Activated CD8-positive, alpha-beta T cell treated with anti-CD3 and anti-CD28 coated beads, Interleukin-2, amount 10 ng/mL, durations not matched to agents 7 days and 5 days (primary cell): ENCODE results near the gene COL9A2. TPM values are rescaled to one million over a fixed set of nuclear protein-coding genes. Genes with fewer than 3 reads are reported as not detected.

ENCODE experiments used
- ATAC-seq: fragments of 150-1000 bp; cut with Tn5 transposase; one replicate; pipeline ENCODE4 v1.10.0; 2021; ENCODE audit warnings: moderate library complexity
- CTCF ChIA-PET: fragments of 350-600 bp; sonication (Branson Sonifier 250); formaldehyde crosslinking; loops from one replicate; lab custom pipeline; 2021; ENCODE audit warnings: antibody characterized with exemption; lab: Charles Lee
- POLR2A ChIA-PET: fragments of 350-600 bp; sonication (Branson Sonifier 250); formaldehyde crosslinking; loops from one replicate; lab custom pipeline; 2021; ENCODE audit warnings: antibody characterized with exemption; lab: Charles Lee
- DNase-seq: peaks from one replicate; pipeline ENCODE4 v3.0.0-alpha.2; 2020
- H3K27ac Mint-ChIP-seq: one replicate; pipeline ENCODE4 v1.8.0; 2021; ENCODE audit warnings: mild to moderate bottlenecking, mixed read lengths
- H3K27me3 Mint-ChIP-seq: one replicate; pipeline ENCODE4 v1.8.0; 2021; ENCODE audit warnings: low read depth, mixed read lengths
- H3K36me3 Mint-ChIP-seq: one replicate; pipeline ENCODE4 v1.8.0; 2021; ENCODE audit warnings: low read depth, mixed read lengths
- H3K4me1 Mint-ChIP-seq: one replicate; pipeline ENCODE4 v1.8.0; 2021; ENCODE audit warnings: low read depth, mixed read lengths
- H3K4me3 Mint-ChIP-seq: one replicate; pipeline ENCODE4 v1.8.0; 2021; ENCODE audit warnings: mild to moderate bottlenecking, mixed read lengths
- H3K9me3 Mint-ChIP-seq: one replicate; pipeline ENCODE4 v1.8.0; 2022; ENCODE audit warnings: mixed read lengths; ENCODE audit not compliant: insufficient read depth
- total RNA-seq, 2 experiments: library from RNA; stranded (reverse); gene quantifications; one replicate each; pipeline ENCODE4 v1.2.3, GENCODE V29; 2021

COL9A2 gene
- total RNA-seq, 2 experiments from 2014 or later, result 2.4 to 2.5 TPM

DNA sequence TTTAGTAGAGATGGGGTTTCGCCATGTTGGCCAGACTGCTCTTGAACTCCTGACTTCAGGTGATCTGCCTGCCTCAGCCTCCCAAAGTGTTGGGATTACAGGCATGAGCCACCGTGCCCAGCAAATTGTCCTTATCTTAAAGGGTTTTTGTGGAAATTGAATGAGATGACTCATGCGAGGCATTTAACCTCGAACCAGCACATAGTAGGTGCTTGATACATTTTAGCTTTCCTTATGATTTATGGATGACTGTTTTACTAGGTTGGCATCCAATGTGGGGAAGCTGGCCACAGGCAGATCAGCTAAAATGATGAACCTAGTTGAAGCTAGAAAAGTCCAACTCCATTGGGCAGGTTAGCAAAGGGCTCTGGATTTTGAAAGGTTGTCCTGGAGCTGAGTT is 1.4 kb upstream of the COL9A2 start:
- no peak overlapping the region for H3K4me3 Mint-ChIP-seq
- no peak overlapping the region for H3K27ac Mint-ChIP-seq
- DNase-seq (no peak), ATAC-seq (no peak)
- no peaks in the 10 kb centered on the region for H3K36me3 Mint-ChIP-seq
- ChIA-PET POLR2A (interaction anchor here (0.6 kb wide), 1 partner anchor 116 kb away, joined by 3 read pairs; no protein-coding TSS in a partner anchor), CTCF (interaction anchor here (1.1 to 12.0 kb wide), 5 partner anchors 9 to 165 kb away, joined by 3 to 191 read pairs (median 4); no protein-coding TSS in a partner anchor)
- H3K9me3 Mint-ChIP-seq, result no peaks in the 10 kb centered on the region
- peaks cover 42% of the 10 kb centered on the region for H3K4me1 Mint-ChIP-seq
- H3K27me3 Mint-ChIP-seq, result peaks cover 27% of the 10 kb centered on the region

DNA sequence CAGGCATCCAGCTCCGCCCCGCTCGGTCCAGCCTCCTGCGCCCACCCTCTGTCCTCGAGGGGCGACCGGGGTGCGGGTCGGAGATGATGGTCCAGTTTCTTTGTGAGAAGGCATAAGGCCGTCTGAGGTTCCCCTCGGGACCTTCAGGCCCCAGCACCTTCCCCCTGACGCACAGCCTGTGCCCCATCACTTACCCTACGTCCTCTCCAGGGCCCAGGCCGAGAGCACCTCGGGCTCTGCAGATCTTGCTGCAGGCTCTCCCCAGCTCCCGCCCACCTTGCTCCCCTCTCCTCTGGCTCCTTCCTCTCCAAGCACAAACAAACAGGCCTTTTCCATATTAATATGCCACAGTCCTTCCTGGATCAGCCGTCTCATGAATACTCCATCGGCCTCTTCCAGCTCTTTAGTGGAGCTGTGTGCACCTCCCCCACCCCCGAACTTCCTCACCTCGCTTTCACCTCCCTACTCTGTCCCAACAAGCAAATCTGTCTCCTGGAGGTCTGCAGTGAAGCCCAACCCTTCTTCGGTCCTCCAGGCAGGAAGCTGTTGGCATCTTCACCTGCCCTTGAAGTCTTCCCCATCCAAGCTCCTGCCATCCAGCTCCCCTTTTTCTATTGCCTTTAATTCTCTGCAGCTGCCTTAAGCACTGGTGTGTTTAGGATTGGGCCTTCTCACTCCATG is 448 bp upstream of the COL9A2 start:
- no peak overlapping the region for H3K27ac Mint-ChIP-seq
- no peak for ATAC-seq
- DNase-seq, result no peak
- H3K27me3 Mint-ChIP-seq, result peaks cover 27% of the 10 kb centered on the region
- H3K36me3 Mint-ChIP-seq, result no peaks in the 10 kb centered on the region
- H3K4me3 Mint-ChIP-seq, result peak overlapping the region; percentile 2
- POLR2A ChIA-PET, result interaction anchor here (1.1 kb wide), 1 partner anchor 56 kb away, joined by 3 read pairs; the partner anchor contains the start of gene SMAP2
- no peaks in the 10 kb centered on the region for H3K9me3 Mint-ChIP-seq
- CTCF ChIA-PET, result interaction anchor here (1.0 to 12.0 kb wide), 5 partner anchors 21 to 174 kb away, joined by 3 to 191 read pairs (median 42); no protein-coding TSS in a partner anchor
- peaks cover 49% of the 10 kb centered on the region for H3K4me1 Mint-ChIP-seq

DNA sequence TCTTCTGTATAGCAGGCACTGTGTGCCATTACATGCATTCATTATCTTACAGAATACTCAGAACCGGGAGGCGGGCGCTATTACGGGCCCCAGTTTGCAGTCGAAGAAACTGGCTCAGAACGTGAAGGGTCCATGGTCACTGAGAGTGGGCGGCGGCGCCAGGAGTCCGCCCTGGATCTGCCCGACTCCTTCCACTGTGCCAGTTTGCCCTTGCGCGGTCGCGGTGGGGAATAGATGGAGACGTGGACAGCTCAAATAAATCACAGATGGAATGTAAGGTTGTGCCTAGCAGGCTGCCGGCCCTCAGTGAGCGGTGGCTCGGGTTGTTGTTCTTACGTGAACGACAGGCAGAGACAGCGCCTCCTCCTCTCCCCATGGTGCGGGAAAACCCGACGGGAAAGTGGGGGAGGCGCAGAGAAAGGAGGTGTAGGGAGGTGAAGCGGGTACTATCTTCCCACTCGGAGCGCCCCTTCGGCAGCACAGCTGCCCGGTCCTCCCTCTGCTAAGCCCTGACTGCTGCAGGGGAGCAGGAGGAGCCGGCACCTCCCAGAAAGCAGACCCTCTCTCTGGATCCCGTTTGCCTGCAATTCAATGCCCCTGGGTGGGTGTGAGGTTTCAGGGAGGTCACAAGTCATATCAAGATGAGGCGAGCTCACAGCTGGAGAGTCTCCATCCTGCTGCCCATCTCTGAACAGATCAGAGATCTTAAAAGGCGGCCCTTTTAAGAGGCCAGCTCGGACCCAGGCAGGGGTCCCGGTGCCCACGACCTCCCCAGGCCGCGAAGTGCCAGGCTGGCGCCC is 1.1 kb downstream of the COL9A2 start:
- ATAC-seq (peak; percentile 14), DNase-seq (peak; percentile 33)
- H3K27ac Mint-ChIP-seq, result no peak overlapping the region
- POLR2A ChIA-PET, result interaction anchor here (0.5 to 2.2 kb wide), 10 partner anchors 14 to 163 kb away, joined by 3 to 11 read pairs (median 4); partner anchors contain the start of gene ZMPSTE24
- peaks cover 52% of the 10 kb centered on the region for H3K4me1 Mint-ChIP-seq
- no peaks in the 10 kb centered on the region for H3K9me3 Mint-ChIP-seq
- peaks cover 27% of the 10 kb centered on the region for H3K27me3 Mint-ChIP-seq
- peak overlapping the region; percentile 74 for H3K4me3 Mint-ChIP-seq
- CTCF ChIA-PET, result interaction anchor here (0.9 to 12.0 kb wide), 44 partner anchors 10 to 238 kb away, joined by 3 to 191 read pairs (median 7); partner anchors contain the start of genes EXO5, PPT1 and SMAP2
- no peaks in the 10 kb centered on the region for H3K36me3 Mint-ChIP-seq

DNA sequence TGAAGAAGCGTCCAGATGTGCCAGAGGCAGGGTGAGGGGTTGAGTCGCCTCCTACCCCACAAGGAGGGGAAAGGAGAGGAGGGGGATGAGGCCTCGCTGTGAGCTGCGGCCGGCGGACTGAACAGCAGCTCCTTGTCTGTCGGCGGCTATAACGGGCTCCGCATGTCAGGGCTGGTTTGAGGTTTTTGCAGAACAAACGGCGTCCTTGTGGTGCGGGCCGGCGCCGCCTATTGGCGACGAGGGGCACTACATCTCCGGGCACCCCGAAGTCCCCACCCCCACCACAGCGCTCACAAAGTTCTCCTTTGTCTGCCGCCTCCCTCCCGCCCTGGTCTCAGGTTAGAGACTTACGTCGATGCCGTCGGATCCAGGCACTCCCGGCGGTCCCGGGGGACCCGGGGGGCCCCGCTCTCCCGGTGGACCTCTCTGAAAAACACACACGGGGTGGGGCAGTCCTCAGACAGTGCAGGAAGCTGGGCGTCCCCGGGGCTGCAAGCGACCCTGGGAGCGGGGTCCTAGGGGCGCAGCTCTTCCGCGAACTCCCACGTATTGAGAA is 1.8 kb downstream of the COL9A2 start:
- peak; percentile 90 for DNase-seq
- peak; percentile 80 for ATAC-seq
- ChIA-PET POLR2A (interaction anchor here (0.5 to 2.2 kb wide), 12 partner anchors 15 to 160 kb away, joined by 3 to 11 read pairs (median 4); partner anchors contain the start of gene ZMPSTE24), CTCF (interaction anchor here (0.6 to 12.0 kb wide), 68 partner anchors 10 to 279 kb away, joined by 3 to 191 read pairs (median 5); partner anchors contain the start of genes EXO5, PPT1 and SMAP2)
- peak overlapping the region; percentile 74 for H3K4me3 Mint-ChIP-seq
- peaks cover 27% of the 10 kb centered on the region for H3K27me3 Mint-ChIP-seq
- peaks cover 52% of the 10 kb centered on the region for H3K4me1 Mint-ChIP-seq
- no peak overlapping the region for H3K27ac Mint-ChIP-seq
- no peaks in the 10 kb centered on the region for H3K9me3 Mint-ChIP-seq
- H3K36me3 Mint-ChIP-seq, result no peaks in the 10 kb centered on the region

DNA sequence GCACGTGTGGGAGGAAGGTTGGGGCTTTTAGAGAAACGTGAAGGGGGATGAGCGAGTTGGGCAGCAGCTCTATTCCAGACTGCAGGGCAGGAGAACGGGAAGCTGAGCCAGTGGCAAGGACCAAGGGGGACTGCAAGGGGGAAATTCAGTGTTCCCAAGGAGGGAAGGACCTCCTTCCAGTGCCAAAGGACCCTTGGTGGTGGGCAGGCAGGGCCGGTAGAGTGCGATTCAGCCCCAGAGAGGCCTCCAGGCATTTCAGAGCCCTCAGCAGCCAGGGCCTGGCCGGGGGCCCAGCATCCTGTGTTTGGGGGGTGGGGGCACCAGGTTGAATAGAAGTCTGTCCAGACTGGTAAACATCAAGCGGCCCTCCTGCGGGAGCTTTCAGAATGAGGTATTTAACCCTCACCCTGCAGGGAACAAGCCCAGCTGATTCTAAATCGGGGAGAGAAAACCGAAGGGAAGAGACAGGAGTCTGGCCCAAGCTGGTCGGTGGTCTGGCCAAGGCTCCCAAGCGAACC is 2.3 kb downstream of the COL9A2 start:
- Mint-ChIP-seq H3K36me3 (no peaks in the 10 kb centered on the region), H3K4me1 (peaks cover 52% of the 10 kb centered on the region), H3K4me3 (peak overlapping the region; percentile 74), H3K27ac (peak overlapping the region; percentile 39), H3K9me3 (no peaks in the 10 kb centered on the region), H3K27me3 (peaks cover 27% of the 10 kb centered on the region)
- DNase-seq (no peak), ATAC-seq (no peak)
- ChIA-PET POLR2A (interaction anchor here (0.6 to 2.2 kb wide), 12 partner anchors 19 to 160 kb away, joined by 3 to 11 read pairs (median 4); partner anchors contain the start of gene ZMPSTE24), CTCF (interaction anchor here (0.6 to 12.0 kb wide), 66 partner anchors 9 to 279 kb away, joined by 3 to 191 read pairs (median 6); partner anchors contain the start of genes EXO5, PPT1 and SMAP2)

DNA sequence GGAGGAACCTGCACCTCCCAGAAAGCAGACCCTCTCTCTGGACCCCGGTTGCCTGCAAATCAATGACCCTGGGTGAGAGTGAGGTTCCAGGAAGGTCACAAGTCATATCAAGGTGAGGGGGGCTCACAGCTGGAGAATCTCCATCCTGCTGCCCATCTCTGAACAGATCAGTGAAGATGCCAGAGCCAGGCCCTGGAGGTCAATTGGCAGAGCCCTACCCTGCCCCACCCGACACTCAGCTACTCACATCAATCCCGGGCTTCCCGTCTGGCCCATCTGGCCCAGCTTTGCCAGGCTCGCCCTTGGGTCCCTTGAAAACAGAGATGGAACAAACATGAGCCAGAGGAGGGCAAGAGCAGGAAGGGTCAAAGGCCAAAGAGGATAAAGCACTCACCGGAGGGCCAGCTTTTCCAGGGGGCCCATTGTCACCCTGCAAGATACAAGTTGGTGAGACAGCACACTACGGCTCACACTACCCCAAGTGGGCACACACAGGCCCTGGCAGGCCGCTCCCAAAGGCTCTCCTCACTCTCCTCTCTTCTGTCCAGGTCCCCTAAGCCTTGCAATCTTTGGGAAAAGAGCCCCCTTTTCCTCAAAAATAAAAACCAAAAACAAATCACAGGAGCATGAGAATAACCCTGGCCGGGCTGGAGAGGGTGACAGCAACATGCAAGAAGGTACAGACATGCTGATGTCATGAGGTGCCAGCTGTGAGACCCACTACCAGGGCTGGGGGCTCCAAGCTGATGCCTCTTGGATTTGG is 2.9 kb downstream of the COL9A2 start:
- Mint-ChIP-seq H3K9me3 (no peaks in the 10 kb centered on the region), H3K27me3 (peaks cover 27% of the 10 kb centered on the region), H3K4me1 (peaks cover 50% of the 10 kb centered on the region), H3K27ac (peak overlapping the region; percentile 39), H3K36me3 (no peaks in the 10 kb centered on the region), H3K4me3 (no peak overlapping the region)
- CTCF ChIA-PET, result interaction anchor here (0.7 to 12.0 kb wide), 31 partner anchors 9 to 238 kb away, joined by 3 to 191 read pairs (median 9); partner anchors contain the start of gene SMAP2
- no peak for ATAC-seq
- POLR2A ChIA-PET, result interaction anchor here (0.9 to 1.4 kb wide), 3 partner anchors 60 to 154 kb away, joined by 3 to 5 read pairs (median 4); no protein-coding TSS in a partner anchor
- no peak for DNase-seq

DNA sequence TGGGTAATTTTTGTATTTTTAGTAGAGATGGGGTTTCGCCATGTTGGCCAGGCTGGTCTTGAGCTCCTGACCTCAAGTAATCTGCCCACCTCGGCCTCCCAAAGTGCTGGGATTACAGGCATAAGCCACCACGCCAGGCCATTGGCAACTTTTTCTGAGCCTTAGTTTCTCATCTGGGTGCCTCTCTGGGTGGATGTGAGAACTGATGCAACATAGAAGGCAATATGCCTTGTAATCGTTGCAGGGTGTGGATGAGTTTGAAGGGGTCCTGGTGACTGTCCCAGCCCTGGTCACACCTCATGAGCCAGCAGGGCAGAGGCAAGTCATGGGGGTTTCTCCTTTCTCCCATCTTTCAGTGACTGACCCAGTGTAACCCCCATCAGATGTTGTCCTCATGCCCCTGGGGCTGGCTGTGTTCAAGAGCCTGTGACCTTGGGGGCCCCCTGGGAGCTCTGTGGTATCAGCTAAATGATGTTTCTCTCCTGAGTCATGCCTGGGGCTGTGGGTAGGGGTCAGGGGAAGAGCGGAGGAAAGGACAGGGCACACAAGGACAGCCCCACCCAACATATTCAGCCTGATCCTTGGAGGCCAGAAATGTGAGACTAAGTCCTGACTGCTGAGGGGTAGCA is 3.6 kb downstream of the COL9A2 start:
- no peak overlapping the region for H3K4me3 Mint-ChIP-seq
- no peaks in the 10 kb centered on the region for H3K9me3 Mint-ChIP-seq
- no peak overlapping the region for H3K27ac Mint-ChIP-seq
- H3K27me3 Mint-ChIP-seq, result peaks cover 21% of the 10 kb centered on the region
- H3K4me1 Mint-ChIP-seq, result peaks cover 43% of the 10 kb centered on the region
- ChIA-PET POLR2A (interaction anchor here (1.4 kb wide), 1 partner anchor 61 kb away, joined by 4 read pairs; no protein-coding TSS in a partner anchor), CTCF (interaction anchor here (1.8 to 12.0 kb wide), 5 partner anchors 25 to 237 kb away, joined by 9 to 191 read pairs (median 42); no protein-coding TSS in a partner anchor)
- no peaks in the 10 kb centered on the region for H3K36me3 Mint-ChIP-seq
- no peak for DNase-seq
- no peak for ATAC-seq

DNA sequence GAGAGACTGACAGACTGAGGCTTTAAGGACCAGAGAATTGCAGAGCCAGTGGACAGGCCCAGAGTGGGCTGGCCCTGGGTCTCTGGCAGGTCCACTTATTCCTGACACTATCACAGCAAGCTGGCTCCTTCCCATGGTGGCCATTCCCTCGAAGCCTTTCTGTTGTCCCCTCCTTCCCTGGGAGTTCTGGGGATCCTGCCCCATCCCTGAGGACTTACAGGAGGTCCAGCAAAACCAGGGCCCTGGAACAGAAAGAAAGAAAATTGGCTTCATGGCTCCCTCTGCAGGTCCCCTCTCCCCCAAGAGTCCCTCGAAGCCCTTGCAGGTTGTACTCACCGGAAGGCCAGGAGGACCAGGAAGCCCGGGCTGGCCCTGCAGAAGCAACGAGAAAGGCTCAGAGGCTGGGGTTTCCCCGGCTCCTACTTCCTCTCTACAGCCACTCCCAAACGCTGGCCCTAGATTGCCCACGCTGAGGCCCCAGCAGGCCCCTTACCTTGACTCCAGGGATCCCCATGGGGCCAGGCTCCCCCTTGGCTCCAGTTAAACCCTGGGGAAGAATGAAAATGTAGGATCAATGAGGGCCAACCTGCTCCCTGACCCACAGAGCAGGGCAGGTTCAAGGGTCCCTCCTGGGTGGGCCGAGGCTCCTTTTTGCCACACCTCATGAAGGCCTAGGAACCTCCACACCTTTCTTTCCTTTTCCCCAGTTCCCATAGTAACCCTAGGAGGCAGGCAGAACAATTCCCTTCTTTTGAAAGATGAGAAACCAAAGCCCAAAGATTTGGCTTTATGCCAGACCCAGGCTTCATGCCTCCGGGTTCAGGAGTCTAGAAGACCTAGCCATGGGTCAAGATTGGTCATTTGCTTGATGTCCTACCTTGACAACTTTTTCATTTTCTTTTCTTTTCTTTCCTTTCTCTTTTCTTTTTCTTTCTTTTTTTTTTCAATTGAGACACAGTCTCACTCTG is 4.6 kb downstream of the COL9A2 start:
- H3K36me3 Mint-ChIP-seq, result no peaks in the 10 kb centered on the region
- peak overlapping the region; percentile 50 for H3K27ac Mint-ChIP-seq
- H3K4me3 Mint-ChIP-seq, result no peak overlapping the region
- CTCF ChIA-PET, result interaction anchor here (4.2 to 12.0 kb wide), 4 partner anchors 26 to 169 kb away, joined by 37 to 191 read pairs (median 94); no protein-coding TSS in a partner anchor
- peak; percentile 33 for DNase-seq
- H3K9me3 Mint-ChIP-seq, result no peaks in the 10 kb centered on the region
- peaks cover 36% of the 10 kb centered on the region for H3K4me1 Mint-ChIP-seq
- ATAC-seq, result no peak
- H3K27me3 Mint-ChIP-seq, result peaks cover 14% of the 10 kb centered on the region
- POLR2A ChIA-PET, result no interaction called here

DNA sequence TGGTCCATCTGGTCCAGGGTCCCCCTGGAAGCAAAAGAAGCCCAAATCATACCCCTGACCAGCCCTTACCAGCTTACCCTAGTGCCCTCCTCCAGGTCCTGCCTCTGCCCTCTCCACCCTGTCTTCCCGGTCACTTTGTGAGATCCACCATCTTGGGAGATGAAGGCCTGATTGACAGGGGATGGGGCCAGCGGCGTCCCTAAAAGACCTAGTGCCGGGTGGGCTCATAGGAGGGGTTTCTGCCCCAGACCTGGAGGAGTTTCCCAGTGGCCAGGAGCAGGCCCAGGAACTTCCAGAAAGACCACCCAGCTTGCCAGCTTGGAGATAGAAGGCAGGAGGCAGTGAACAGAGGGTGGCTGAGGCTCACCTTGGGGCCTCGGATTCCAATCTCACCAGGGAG is 5.4 kb downstream of the COL9A2 start:
- ChIA-PET CTCF (interaction anchor here (1.3 to 12.0 kb wide), 3 partner anchors 27 to 167 kb away, joined by 4 to 191 read pairs (median 147); no protein-coding TSS in a partner anchor), POLR2A (no interaction called here)
- Mint-ChIP-seq H3K27me3 (peaks cover 9% of the 10 kb centered on the region), H3K4me3 (no peak overlapping the region), H3K9me3 (no peaks in the 10 kb centered on the region), H3K4me1 (peaks cover 31% of the 10 kb centered on the region), H3K36me3 (no peaks in the 10 kb centered on the region), H3K27ac (no peak overlapping the region)
- no peak for ATAC-seq
- no peak for DNase-seq
